Activated T-helper 1 cell treated with anti-CD3 and anti-CD28 coated beads, Interleukin-2, amount 50 U/mL, for 16 hours (primary cell): ENCODE results near the gene ARID2.

Experiments
- DNase-seq, 2 donors: peaks; one replicate each; pipeline ENCODE4 v3.0.0-alpha.2; 2020; ENCODE audit warnings: low read depth in 1 of 2, low spot score in 1 of 2

ARID2 gene

DNA sequence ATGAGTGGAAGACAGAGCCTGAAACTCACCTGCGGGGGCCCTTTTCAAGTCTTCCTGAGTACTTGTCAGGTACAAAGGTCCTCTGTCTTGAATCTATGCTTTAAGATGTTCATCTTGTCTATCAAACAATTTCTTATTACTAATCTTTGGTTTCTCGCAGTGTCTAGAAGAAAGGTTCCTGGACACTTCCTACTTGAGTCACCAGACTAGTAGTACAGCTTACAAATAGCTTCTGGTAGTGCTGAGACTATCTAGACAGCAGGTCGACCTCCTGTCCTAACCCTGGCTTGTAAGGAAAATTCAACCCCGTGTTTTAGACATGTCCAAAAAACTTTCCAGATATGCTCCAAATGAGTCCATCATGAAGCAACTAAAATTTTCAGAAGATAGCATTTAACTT is 11.2 kb upstream of the ARID2 start:
- no peak for DNase-seq

DNA sequence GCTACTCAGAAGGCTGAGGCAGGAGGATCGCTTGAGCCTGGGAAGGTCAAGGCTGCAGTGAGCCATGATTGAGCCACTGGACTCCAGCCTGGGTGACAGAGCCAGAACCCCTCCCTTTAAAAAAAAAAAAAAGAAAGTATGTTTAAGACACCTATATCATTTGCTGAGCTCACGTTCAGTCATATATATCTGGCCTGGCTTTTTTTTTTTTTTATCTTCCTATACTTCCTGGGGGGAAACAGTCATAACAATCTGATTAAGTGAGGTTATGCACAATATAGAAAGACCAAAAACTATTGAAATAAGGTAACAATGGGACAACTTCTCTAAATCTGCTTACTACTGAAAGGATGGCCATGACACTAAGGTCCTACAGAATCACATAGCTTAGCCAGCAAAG is 9.4 kb upstream of the ARID2 start:
- no peak for DNase-seq

DNA sequence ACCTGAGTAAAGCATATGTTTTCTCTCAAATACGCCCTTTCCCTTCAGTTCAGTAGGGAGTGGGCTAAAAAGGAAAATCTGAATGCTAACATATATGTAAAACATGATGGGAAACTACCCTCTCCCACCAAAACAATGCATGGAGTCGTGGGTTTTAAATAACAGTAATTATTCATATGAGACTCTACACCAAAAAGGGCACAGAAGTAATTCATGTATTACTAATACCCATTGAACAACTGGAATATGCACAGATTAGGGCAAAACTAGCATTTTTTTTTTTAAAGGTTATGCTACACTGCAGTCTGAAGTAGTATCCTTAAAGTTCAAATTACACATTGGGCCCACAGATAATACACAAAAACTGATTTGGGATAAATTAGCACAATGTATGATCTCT is 8.1 kb upstream of the ARID2 start:
- DNase-seq: no peak

DNA sequence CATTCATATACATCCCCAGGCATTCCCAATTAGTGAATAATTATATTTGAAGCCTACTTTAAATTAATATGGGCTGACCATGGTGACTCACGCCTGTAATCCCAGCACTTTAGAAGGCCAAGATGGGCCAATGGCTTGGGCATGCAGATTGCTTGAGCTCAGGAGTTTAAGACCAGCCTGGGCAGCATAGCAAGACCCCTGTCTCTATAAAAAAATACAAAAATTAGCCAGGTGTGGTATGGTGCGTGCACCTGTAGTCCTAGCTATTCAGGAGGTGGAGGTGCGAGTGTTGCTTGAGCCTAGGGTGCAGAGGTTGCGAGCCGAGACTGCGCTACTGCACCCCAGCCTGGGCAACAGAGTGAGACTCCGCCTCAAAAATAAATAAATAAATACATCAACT is 7.6 kb upstream of the ARID2 start:
- no peak for DNase-seq

DNA sequence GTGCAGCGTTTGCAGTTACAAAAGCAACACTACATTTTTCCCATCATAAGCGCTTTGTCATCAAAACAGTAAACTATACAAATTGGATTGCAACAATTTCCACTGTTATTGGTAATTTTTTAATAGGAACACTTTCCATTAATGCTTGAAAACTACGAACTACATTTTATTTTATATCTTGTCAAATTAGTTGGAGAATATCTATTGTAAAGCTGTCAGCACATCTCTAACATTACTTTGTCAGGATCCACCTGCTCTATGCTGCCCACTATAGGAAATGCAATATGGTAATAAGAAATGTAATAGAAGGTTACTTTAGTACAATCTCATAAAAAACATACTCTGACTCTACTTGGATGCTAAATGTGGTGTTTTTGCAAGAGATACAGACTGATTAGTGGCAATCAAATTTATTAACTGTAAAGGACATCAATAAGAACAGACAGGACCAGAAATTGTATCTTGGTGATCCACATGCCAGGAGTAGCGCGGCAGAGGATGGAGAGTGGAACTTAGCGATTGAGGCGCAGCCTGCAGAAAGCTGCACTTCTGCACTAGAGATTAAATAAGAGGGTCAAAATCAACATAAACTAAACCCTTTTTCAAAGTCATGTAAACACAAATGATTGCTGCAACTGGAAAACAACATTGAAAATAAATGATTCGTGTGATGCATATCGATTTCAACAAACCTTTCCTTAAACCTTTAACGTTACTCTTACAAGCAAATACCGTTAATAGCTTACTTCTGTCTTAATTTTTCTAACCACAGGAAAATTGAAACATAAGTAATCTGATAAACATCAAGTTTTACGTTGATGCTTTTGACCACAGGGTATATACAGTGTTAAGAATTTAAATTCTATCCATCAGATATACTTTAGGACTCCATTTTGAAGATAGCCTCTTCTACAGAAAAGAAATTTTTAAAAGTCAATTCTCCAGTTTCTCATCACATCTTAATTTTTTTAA is 3.6 kb upstream of the ARID2 start:
- no peak for DNase-seq

DNA sequence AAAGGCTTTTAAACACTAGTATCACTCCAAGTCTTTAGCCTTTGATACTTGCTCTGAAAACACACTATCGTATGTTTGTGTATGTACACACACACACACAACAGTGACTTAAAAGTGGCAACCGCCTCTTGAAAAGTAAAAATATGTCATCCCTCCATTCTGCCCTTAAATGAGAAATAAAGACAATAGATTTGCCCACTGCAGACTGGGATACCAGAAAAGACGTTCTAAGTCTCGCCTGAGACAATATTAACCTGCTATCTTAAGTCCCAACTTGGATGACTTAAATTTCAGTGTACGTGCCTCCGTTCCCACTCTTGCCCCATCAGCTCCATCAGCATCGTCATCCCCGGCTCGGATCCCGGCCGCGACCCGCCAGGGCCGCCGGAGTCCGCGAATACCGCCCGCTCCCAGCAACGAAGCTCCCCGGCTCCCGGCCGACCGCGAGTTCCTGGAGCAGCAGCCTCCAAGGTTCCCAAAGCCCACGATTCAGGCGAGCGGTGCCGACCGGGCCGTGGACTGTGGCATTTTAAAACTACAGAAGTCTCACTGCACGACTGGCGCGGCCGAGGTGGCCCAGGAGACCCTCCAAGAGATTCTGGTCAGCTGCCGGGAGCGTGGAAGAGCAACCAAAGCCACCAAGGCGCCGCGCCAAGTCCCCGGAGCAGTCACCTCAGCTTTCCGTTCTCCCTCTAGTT is 2.8 kb upstream of the ARID2 start:
- DNase-seq: peak; percentile 5 to 23

DNA sequence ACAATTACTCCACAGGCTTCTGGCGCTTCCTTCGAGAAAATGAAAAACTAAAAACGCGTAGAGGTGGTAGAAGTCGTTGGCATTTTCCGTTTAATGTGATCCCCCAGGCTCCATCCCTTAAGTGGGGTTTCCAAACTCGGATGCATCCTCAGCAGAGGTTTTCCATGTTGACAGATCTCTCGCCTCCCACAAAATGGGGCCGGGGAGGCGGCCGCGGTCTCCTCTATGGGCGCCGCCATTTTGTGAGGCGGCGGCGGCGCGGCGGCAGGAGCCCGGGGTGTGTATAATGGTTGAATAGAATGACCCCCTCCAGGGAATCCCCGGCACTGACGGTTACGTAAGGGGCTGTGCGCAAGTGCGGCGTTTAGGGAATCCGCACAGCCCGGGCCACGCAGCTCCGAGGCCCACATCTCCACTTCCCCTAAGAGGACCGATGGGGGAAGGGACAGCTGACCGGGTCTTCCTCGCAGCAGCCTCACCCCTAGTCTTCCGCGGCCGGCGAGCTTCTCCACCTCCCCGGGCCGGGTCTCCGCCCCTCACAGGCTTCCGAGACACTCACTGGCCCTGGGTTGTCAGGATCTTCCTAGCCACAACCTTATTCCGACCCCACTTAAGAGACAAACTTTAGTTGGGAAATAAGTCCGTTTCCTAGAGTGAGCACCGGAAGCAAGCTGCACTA is 2.1 kb upstream of the ARID2 start:
- DNase-seq: peak; percentile 65 to 79

DNA sequence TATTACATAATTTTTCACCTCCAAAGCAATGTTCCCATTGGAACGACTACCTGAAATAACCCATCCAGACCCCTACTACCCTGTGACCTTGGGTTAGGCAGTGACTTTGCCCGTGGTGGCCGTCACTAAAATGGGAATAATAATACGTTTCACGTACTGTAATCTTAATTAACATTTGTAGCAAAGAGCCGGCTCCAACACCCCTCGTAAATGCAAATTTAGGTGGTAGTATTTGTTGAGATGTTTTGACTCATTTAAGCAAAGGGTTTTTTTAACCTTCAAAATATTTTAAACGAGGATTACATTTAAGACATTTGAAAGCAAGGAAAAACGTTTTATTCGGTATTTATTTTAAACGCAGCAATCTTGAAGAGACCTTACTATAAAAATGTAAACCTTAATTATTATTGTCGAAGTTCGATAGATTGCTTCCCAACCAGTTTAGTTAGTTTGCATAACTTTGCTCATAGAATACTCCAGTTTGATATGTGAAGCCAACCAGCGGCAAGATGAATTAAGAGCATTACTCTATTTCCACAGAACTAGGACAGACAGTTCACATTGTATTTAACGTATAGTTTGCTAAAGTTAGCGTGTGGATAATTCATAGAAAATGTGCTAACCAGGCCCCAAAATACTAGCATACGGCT is 1.4 kb upstream of the ARID2 start:
- DNase-seq: no peak

DNA sequence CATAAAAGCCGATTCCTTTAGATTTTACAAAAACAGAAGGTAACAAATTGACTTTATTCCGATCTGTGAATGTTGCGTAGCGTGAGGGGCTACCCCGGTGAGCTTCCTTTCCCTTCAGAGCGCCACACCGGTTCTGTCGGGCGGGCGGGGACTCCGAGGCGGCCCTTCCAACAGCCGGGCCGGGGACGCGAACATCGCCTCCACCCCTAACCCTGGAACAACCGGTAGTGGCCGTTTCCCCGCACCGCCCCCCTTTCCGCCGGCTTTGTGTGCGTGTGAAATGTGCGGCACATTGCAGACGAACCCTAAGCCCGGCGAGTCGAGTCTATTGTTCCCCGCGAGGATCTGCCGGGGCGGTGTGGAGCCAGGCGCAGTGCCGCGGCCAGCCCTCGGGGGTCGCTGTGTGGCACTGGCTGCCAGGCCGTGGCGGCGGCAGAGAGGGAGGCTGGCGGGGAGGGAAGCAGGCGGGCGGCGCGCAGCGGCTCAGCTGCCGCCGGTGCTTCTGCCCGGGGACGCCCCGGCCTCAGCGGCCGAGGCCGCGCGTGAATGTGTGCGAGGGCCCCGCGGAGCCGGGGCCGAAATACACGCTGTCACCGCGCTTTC is 775 bp upstream of the ARID2 start:
- peak; percentile 92 to 93 for DNase-seq

DNA sequence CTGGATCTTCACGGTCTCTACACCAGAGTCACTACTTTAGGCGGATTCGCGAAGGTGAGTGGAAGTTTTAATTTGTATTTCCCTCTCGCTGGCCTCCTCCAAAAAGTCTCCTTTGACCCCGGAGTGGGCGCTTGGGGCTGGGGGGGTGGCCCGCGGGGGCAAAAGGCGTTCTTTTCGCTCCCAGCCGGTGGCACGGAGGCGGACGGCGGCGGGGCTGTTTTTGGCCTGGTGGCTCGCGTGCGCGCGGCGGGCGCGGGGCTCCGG is 510 bp downstream of the ARID2 start:
- peak in 1 of 2 donors; percentile 30 for DNase-seq

DNA sequence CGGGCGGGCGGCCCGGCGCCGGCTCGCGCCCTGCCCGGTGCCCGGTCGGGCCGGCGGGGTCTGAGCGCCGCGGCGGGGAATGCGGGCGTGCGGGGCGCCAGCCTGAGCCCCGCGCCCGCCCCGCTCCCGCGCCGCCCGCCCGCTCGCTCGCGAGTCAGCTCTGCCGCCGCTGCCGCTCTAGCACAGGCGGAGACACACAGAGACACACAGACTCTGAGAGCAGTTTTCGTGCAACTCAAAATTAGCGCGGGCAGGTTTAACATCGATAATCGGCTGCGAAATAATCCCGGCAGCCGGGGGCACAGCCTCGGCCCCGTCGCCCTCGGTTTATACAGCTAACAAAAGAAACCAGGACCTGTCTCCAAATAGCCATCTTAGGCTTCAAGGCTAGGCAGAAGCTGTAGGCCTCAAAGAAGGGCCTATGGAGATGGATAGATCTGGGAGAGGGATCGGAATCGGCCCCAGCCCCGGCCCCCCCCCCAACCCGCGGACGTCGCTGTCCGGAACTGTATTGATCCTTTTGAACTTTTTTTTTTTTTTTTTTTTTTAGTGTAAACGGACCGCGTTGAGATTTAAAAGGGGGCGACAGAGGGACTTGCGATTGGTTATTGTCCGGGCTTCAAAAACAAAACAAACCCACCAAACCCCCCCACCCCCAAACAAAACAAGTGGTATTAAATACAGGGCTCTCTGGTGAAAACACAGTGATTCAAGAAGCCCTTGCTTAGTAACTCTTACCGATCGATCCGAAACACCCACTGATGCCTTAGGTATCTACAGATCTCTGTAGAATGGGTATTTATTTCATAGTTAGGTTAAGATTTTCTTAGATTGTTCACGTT is 1.1 kb downstream of the ARID2 start:
- peak; percentile 30 to 38 for DNase-seq

DNA sequence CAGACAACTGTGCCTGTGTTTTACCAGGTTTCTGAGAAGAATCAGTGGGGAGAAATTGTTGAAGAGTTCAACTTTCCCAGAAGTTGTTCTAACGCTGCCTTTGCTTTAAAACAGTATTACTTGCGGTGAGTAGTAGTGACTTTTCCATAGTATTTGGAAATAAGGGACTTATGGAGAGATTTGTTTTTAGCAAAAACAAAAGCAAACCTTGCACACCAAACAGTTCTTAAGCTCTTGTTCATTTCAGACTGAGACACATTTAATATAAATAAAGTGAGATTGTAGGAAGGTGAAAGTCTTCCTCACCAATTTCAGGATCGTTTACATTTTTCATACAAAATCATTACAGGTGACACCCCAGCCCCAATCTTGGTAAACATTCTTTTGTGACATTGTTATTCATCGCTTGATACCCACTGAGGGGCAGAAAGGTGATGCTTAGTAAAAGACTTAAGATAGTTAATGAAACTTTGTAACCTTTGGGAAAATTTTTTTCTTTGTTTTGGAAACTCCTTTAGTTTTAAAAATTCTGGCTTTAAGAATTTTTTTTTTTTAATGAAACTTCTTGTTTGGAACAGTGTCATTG is 1.8 kb downstream of the ARID2 start:
- DNase-seq: no peak

DNA sequence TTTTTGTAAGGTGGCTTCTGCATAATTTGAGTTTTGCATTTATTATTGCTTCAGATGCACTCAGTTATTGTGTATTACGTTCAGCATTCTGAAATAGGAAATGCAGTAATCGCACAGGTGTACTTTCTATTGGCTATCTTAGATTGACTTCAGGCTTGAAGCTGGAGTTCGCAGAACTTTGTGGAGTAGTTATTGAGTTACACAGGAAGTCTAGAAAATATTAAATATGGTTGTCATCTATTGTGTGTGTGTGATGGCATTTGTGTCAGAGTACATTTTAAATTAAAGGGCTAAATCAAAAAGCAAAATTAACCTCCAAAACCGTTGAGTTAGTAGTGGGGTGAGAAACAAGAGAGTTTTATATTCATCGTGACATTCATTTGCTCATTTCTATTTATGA is 2.7 kb downstream of the ARID2 start:
- DNase-seq: no peak

DNA sequence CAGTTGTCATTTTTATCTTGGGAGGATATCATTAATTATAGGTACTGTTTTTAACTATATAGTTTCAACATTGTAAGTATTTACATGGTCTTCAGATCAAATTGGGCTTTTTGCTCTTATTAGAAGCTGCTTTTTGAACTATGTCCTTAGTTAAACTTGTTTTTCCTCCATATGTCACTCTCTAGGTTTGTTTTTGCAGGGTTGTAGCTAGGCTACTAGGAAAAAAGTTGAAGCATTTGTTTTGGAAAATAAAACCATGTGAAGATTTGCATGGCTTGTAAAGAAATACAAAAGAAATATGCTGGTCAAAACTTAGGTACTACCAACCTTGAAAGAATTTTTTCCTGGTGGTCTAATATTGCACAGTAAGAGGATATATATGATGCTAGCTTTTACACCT is 3.4 kb downstream of the ARID2 start:
- DNase-seq: no peak

DNA sequence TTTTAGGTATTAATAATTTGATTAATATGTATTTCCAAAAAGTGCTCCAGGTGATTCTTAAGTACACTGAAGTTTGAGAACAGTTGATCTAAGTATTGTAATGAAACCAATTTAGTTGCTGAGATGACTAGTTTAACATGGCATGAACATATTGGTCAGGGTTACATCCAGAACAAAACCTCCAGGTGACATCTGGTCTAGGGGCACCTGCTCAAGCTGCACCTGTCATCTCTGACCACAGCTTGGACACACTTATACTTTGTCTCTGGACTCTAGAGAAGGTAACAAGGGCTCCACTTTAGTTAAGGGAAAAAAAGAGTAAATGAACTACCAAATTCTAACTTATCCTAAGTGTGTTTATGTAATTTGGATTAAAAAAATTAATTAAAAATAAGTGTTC is 8.1 kb downstream of the ARID2 start:
- no peak for DNase-seq

DNA sequence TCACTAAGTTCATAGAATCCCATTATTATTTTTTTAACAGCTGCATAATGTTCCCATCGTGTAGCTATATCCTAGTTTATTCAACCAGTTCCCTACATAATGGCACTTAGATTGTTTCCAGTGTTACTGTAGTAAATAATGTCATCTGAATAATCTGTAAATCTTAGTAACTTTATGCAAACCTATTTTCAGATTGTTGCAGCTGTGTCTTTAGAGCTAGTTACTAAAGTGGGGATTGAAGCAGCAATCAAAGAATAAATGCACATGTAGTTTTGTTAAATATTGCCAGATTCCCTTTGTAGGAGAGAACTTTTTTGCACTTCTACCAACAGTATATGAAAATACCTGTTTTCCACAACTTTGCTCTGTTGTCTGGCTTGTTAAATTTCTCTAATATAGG is 13.1 kb downstream of the ARID2 start:
- no peak for DNase-seq

DNA sequence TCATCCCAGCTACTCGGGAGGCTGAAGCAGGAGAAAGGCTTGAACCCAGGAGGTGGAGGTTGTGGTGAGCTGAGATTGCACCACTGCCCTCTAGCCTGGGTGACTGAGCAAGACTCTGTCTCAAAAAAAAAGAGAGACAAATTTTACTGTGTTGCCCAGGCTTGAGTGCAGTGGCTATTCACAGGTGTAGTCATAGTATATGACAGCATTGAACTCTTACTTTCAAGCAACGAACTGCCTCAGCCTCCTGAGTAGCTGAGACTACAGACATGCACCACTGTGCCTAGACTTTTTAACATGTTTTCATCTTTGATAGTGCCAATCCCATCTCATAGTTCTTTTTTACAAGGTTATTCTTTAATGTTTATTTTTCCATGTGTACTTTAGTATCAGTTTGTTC is 13.7 kb downstream of the ARID2 start:
- DNase-seq: no peak

DNA sequence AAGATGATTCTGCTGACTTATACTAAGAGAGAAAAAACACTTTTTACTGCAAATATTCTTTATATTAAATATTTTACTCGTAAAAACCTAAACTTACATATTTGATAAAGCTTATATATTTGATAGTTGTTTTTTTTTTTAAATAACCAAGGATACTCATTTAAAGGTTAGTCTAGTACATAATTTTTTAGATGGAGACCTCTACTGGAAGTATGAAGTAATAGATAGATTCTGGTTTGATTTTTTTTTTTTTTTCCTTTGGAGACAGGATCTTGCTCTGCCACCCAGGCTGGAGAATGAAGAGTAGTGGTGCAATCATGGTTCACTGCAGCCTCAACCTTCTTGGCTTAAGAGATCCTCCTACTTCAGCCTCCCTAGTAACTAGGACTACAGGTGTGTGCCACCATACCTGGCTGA is 16.4 kb downstream of the ARID2 start:
- DNase-seq: no peak

DNA sequence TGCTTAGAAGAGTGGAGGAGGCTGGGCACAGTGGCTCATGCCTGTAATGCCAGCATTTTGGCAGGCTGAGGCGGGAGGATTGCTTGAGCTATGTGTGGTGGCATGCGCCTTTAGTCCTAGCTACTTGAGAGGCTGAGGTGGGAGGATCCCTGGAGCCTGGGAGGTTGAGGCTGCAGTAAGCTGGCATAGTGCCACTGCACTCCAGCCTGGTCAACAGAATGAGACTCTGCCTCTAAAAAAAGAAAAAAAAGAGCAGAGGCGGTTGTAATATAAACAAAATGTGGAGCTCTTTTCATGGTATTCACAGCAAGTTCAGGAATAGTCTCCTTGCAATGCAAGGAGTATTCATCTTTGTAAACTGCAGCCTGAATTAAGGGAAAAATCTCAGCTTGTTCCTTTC is 27.2 kb downstream of the ARID2 start:
- DNase-seq: no peak

DNA sequence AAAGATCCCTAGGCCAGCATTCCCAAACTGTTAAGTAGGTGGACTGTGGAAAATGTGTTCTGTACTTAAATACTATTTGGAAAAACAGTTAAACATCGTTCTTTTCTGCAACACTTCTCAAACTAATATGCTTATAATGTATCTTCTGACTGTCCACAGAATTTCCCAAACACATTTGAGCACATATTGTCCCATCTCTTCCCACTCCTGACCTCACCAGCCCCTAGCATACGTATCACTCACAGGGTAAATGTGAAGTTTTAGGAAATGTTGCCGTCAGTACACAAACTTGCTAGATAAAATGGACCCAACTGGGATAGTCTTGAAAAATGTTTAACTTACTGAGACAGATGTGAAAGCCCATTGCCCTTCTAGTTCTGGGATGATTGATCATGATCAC is 27.7 kb downstream of the ARID2 start:
- DNase-seq: no peak
